PC-9 (cell line): Measurements from ENCODE around the gene PLXNA1.

Source experiments
- EZH2 ChIP-seq: fragments of 200-600 bp; sonication (generic); IDR thresholded peaks from 2 replicates; pipeline ENCODE4 v1.8.0; 2017; ENCODE audit warnings: antibody characterized with exemption, low read depth
- TF ChIP-seq, protein P1 (sequence below): fragments of 200-600 bp; sonication (generic); conservative IDR thresholded peaks from 2 replicates; pipeline ENCODE4 v1.6.1; 2017; ENCODE audit warnings: mixed run types, antibody characterized with exemption, mild to moderate bottlenecking, moderate library complexity

DNA sequence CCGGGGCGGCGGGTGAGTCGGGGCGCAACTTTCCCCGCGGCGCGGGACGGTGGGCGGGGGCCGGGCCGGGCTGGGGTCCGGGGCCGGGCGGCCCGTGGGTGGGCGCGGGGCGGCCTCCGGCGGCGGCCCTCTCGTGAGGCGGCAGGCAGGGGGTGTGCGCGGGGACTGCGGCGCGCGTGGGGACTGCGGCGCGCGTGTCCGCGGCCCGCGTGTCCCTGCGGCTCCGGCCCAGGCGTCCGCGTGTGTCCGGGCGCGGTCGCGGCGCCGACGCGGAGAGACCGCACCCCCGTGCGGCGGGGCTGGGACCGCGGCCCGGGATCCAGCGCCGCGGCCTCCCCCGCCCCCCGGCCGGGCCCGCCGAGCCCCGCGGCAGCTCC lies 349 bp downstream of the PLXNA1 start:
- TF ChIP-seq, protein P1, sequence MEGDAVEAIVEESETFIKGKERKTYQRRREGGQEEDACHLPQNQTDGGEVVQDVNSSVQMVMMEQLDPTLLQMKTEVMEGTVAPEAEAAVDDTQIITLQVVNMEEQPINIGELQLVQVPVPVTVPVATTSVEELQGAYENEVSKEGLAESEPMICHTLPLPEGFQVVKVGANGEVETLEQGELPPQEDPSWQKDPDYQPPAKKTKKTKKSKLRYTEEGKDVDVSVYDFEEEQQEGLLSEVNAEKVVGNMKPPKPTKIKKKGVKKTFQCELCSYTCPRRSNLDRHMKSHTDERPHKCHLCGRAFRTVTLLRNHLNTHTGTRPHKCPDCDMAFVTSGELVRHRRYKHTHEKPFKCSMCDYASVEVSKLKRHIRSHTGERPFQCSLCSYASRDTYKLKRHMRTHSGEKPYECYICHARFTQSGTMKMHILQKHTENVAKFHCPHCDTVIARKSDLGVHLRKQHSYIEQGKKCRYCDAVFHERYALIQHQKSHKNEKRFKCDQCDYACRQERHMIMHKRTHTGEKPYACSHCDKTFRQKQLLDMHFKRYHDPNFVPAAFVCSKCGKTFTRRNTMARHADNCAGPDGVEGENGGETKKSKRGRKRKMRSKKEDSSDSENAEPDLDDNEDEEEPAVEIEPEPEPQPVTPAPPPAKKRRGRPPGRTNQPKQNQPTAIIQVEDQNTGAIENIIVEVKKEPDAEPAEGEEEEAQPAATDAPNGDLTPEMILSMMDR, result no peak
- no peak for TF ChIP-seq EZH2
